Endothelial cell of umbilical vein (primary cell): ENCODE data around the gene NDUFA5. TPM values are rescaled to one million over a fixed set of nuclear protein-coding genes. Genes with fewer than 3 reads are reported as not detected.

Source experiments
- BruUV-seq: library from RNA; stranded (reverse); fragments of 400-500 nt; replicated peaks from 2 replicates; lab custom pipeline; 2021; lab: Mats Ljungman, UMichigan
- CTCF ChIA-PET: fragments of 300-600, 350-600 bp; sonication (Branson Sonifier 250); formaldehyde crosslinking; loops from one replicate; lab custom pipeline; 2021; ENCODE audit warnings: antibody characterized with exemption, inconsistent platforms; lab: Charles Lee
- POLR2A ChIA-PET: fragments of 300-600, 350-600 bp; sonication (Branson Sonifier 250); formaldehyde crosslinking; loops from one replicate; lab custom pipeline; 2021; ENCODE audit warnings: antibody characterized with exemption, inconsistent platforms; lab: Charles Lee
- DNase-seq: peaks from one replicate; pipeline ENCODE4 v3.0.0-alpha.2; 2011; ENCODE audit warnings: low read depth, low spot score
- FAIRE-seq: peaks from 2 replicates; lab custom pipeline; 2011; peaks lifted over from hg19 to GRCh38; lab: Jason Lieb, UNC
- H2AFZ ChIP-seq: 2 replicates; pipeline ENCODE4 v1.6.0; 2012; ENCODE audit warnings: low read depth, low read length, control low read depth, inconsistent platforms
- H3K27ac ChIP-seq: 2 replicates; pipeline ENCODE4 v1.5.1; 2011; ENCODE audit warnings: low read depth, mild to moderate bottlenecking, control low read depth, low read length, moderate library complexity; ENCODE audit not compliant: insufficient read depth
- H3K27me3 ChIP-seq, 2 experiments: 2 replicates each; pipeline versions ENCODE4 v1.6.0 to v1.6.1; 2011; ENCODE audit warnings: low read length in 2 of 2, mixed read lengths in 1 of 2; ENCODE audit not compliant: control insufficient read depth in 2 of 2, insufficient read depth in 2 of 2
- H3K36me3 ChIP-seq, 2 experiments: 2 replicates in 1 of 2; 3 replicates in 1 of 2; pipeline ENCODE4 v1.5.1; 2011; ENCODE audit warnings: low read length in 2 of 2, mild to moderate bottlenecking in 1 of 2, moderate library complexity in 1 of 2; ENCODE audit not compliant: control insufficient read depth in 2 of 2, insufficient read depth in 2 of 2; ENCODE audit errors: extremely low read depth in 1 of 2
- H3K4me1 ChIP-seq: 3 replicates; pipeline ENCODE4 v1.5.1; 2011; ENCODE audit warnings: mild to moderate bottlenecking, low read length; ENCODE audit not compliant: control insufficient read depth, insufficient read depth; ENCODE audit errors: extremely low read depth
- H3K4me2 ChIP-seq: 2 replicates; pipeline ENCODE4 v1.6.1; 2011; ENCODE audit warnings: low read length, control low read depth, mixed read lengths; ENCODE audit not compliant: insufficient read depth
- H3K4me3 ChIP-seq, 3 experiments: fragments of 200-600 bp in 1 of 3; sonication (generic), shearing (Covaris generic) in 1 of 3; replicated peaks in 1 of 3; 2 replicates each; pipeline ENCODE4 v1.5.1; 2011 to 2016; ENCODE audit warnings: control low read depth in 3 of 3, low read length in 3 of 3, mild to moderate bottlenecking in 2 of 3, inconsistent platforms in 1 of 3, low read depth in 1 of 3, moderate library complexity in 1 of 3; ENCODE audit not compliant: insufficient read depth in 1 of 3
- H3K79me2 ChIP-seq: 2 replicates; pipeline ENCODE4 v1.6.0; 2012; ENCODE audit warnings: low read length, inconsistent platforms; ENCODE audit not compliant: control insufficient read depth, insufficient read depth
- H3K9ac ChIP-seq: replicated peaks from 2 replicates; pipeline ENCODE3; 2011; ENCODE audit warnings: low read length, control low read depth; ENCODE audit not compliant: insufficient read depth; ENCODE audit errors: extremely low read depth
- H3K9me1 ChIP-seq: replicated peaks from 3 replicates; pipeline ENCODE4 v1.6.0; 2011; ENCODE audit warnings: mild to moderate bottlenecking, low read length; ENCODE audit not compliant: control insufficient read depth, insufficient read depth; ENCODE audit errors: extremely low read depth
- H3K9me3 ChIP-seq: replicated peaks from 2 replicates; pipeline ENCODE4 v1.5.1; 2012; ENCODE audit warnings: low read length, inconsistent platforms; ENCODE audit not compliant: control insufficient read depth, insufficient read depth
- H4K20me1 ChIP-seq: replicated peaks from 2 replicates; pipeline ENCODE3; 2011; ENCODE audit warnings: mild to moderate bottlenecking, low read length; ENCODE audit not compliant: control insufficient read depth, insufficient read depth; ENCODE audit errors: extremely low read depth
- CTCF ChIP-seq, 2 donors: IDR thresholded peaks; 1 replicate in 1 of 2; 2 replicates in 1 of 2; pipeline ENCODE4 v1.5.1; 2011; ENCODE audit warnings: low read length in 2 of 2, mild to moderate bottlenecking in 2 of 2, moderate library complexity in 2 of 2, control low read depth in 1 of 2, inconsistent platforms in 1 of 2, low read depth in 1 of 2; ENCODE audit not compliant: insufficient read depth in 1 of 2; ENCODE audit errors: extremely low read depth in 1 of 2
- EZH2 ChIP-seq: IDR thresholded peaks from 2 replicates; pipeline ENCODE4 v1.6.1; 2012; ENCODE audit warnings: borderline replicate concordance, low read depth, mild to moderate bottlenecking, moderate library complexity, low read length, inconsistent platforms; ENCODE audit not compliant: severe bottlenecking
- FOS ChIP-seq: IDR thresholded peaks from 2 replicates; pipeline ENCODE4 v1.6.1; 2011; ENCODE audit warnings: mild to moderate bottlenecking, low read length, moderate library complexity, borderline replicate concordance; ENCODE audit not compliant: insufficient read depth
- GATA2 ChIP-seq: IDR thresholded peaks from 2 replicates; pipeline ENCODE4 v1.7.0; 2011; ENCODE audit warnings: low read depth, mild to moderate bottlenecking, moderate library complexity, mixed read lengths, low read length; ENCODE audit not compliant: insufficient read length, insufficient read depth
- JUN ChIP-seq: IDR thresholded peaks from 2 replicates; pipeline ENCODE4 v1.6.1; 2011; ENCODE audit warnings: borderline replicate concordance, low read depth; ENCODE audit not compliant: insufficient read length, insufficient read depth
- MAX ChIP-seq: IDR thresholded peaks from 2 replicates; pipeline ENCODE4 v1.6.1; 2011; ENCODE audit not compliant: insufficient read depth, insufficient read length
- MYC ChIP-seq: IDR thresholded peaks from one replicate; pipeline ENCODE4 v1.6.1; 2011; ENCODE audit warnings: mild to moderate bottlenecking, low read depth, low read length
- POLR2A ChIP-seq: IDR thresholded peaks from 2 replicates; pipeline ENCODE4 v1.6.1; 2012; ENCODE audit warnings: low read depth, mild to moderate bottlenecking, control low read depth, low read length
- POLR2AphosphoS5 ChIP-seq: IDR thresholded peaks from 2 replicates; pipeline ENCODE4 v1.6.1; 2012; ENCODE audit warnings: low read depth, mild to moderate bottlenecking, control low read depth, low read length, moderate library complexity; ENCODE audit not compliant: insufficient read depth
- dilution Hi-C: fragments of 300-500 bp; cut with MboI; formaldehyde crosslinking; loops from one replicate; pipeline ENCODE4 v1.15.0; 2019; ENCODE audit warnings: low sequenced_read_pairs; ENCODE audit not compliant: extremely low pct_ligation_motif_present
- intact Hi-C: fragments of 100-400 bp; cut with micrococcal nuclease; formaldehyde crosslinking; loops from one replicate; pipeline ENCODE4 v1.10.0; 2022
- polyA plus RNA-seq, 4 experiments: library from polyadenylated mRNA; depleted of rRNA in 3 of 4; stranded (reverse) in 3 of 4; unstranded in 1 of 4; fragments of >200 nt; gene quantifications; 2 replicates each; pipeline versions ENCODE4 v1.2.1 to v1.2.3, GENCODE V29; 2011 to 2012; ENCODE audit warnings: missing spikeins in 1 of 4
- total RNA-seq: library from RNA; stranded (reverse); gene quantifications from 2 replicates; pipeline ENCODE4 v1.2.3, GENCODE V29; 2021

NDUFA5 gene
- total and polyA plus RNA-seq, 2 donors (not counting 3 experiments of a cell fraction or from before 2014, with no cell fraction given), result 6.2 to 62.3 TPM

GRCh38 chr7:123594813-123595241 lies 37.2 kb upstream of the NDUFA5 start:
- Histone ChIP-seq H2AFZ (no peak overlapping the region), H3K4me3 (no peak overlapping the region), H3K9me1 (no peaks in the 10 kb centered on the region), H3K27ac (no peak overlapping the region), H4K20me1 (no peaks in the 10 kb centered on the region), H3K4me1 (no peaks in the 10 kb centered on the region), H3K27me3 (no peaks in the 10 kb centered on the region), H3K79me2 (no peaks in the 10 kb centered on the region), H3K9ac (no peak overlapping the region), H3K9me3 (no peaks in the 10 kb centered on the region), H3K36me3 (no peaks in the 10 kb centered on the region), H3K4me2 (no peak overlapping the region)
- intact Hi-C loops, result no loop called here
- ChIA-PET CTCF (interaction anchor here (1.0 kb wide), 1 partner anchor 11 kb away, joined by 3 read pairs; no protein-coding TSS in a partner anchor), POLR2A (no interaction called here)
- DNase-seq, result no peak
- no TSS peak for BruUV-seq
- TF ChIP-seq JUN (no peak), MYC (no peak), POLR2AphosphoS5 (no peak), EZH2 (no peak), CTCF (IDR thresholded peaks at IDR 0.05; ENCODE audit: extremely low read depth in 1 of 2, insufficient read depth in 1 of 2, low read depth in 1 of 2, low read length in 2 of 2) (no peak), GATA2 (no peak), MAX (no peak), FOS (no peak), POLR2A (no peak)
- no peak for FAIRE-seq
- dilution Hi-C loops, result no loop called here
